HepG2 (cell line): Measurements from ENCODE around the gene AKR1C2. TPM values are rescaled to one million over a fixed set of nuclear protein-coding genes. Genes with fewer than 3 reads are reported as not detected.

ENCODE experiments used
- DNMT1 ChIP-seq: sonication (generic); formaldehyde crosslinking; IDR thresholded peaks from 2 replicates; pipeline ENCODE4 v1.5.1; 2020; ENCODE audit warnings: mild to moderate bottlenecking, missing genetic modification reagents
- HOMEZ ChIP-seq: IDR thresholded peaks from 2 replicates; pipeline ENCODE4 v1.6.1; 2016; ENCODE audit warnings: low read depth
- KLF6 ChIP-seq: IDR thresholded peaks from 2 replicates; pipeline ENCODE4 v1.8.0; 2016; ENCODE audit warnings: missing biosample characterization, missing genetic modification reagents
- MYC ChIP-seq: sonication (generic); formaldehyde crosslinking; IDR thresholded peaks from 2 replicates; pipeline ENCODE4 v1.9.0; 2021; ENCODE audit warnings: missing genetic modification reagents, borderline replicate concordance
- MYPOP ChIP-seq: sonication (generic); formaldehyde crosslinking; IDR thresholded peaks from 2 replicates; pipeline ENCODE4 v1.8.1; 2023; ENCODE audit warnings: mild to moderate bottlenecking, moderate library complexity, missing genetic modification reagents
- SIN3B ChIP-seq: fragments of 150-350 bp; IDR thresholded peaks from 2 replicates; pipeline ENCODE4 v1.6.1; 2014; ENCODE audit warnings: low read length
- SSRP1 ChIP-seq: IDR thresholded peaks from 2 replicates; pipeline ENCODE4 v1.6.1; 2016; ENCODE audit warnings: control low read depth
- TERF1 ChIP-seq: sonication (generic); formaldehyde crosslinking; IDR thresholded peaks from 2 replicates; pipeline ENCODE4 v1.8.0; 2022; ENCODE audit warnings: mild to moderate bottlenecking, missing genetic modification reagents, moderate library complexity
- THYN1 ChIP-seq: sonication (generic); formaldehyde crosslinking; IDR thresholded peaks from 2 replicates; pipeline ENCODE4 v1.8.1; 2023; ENCODE audit warnings: low read depth, mild to moderate bottlenecking, moderate library complexity, missing genetic modification reagents, borderline replicate concordance
- ZNF230 ChIP-seq: sonication (generic); formaldehyde crosslinking; IDR thresholded peaks from 2 replicates; pipeline ENCODE4 v1.4.0; 2020; ENCODE audit warnings: mild to moderate bottlenecking, missing genetic modification reagents
- ZNF234 ChIP-seq: sonication (generic); formaldehyde crosslinking; conservative IDR thresholded peaks from 2 replicates; pipeline ENCODE4 v1.5.1; 2020; ENCODE audit warnings: mild to moderate bottlenecking, missing genetic modification reagents
- ZNF326 ChIP-seq: sonication (generic); formaldehyde crosslinking; IDR thresholded peaks from 2 replicates; pipeline ENCODE4 v1.4.0; 2020; ENCODE audit warnings: missing genetic modification reagents, borderline replicate concordance
- ZNF329 ChIP-seq: sonication (generic); formaldehyde crosslinking; IDR thresholded peaks from 2 replicates; pipeline ENCODE4 v1.9.0; 2021; ENCODE audit warnings: low read depth, mild to moderate bottlenecking, missing genetic modification reagents
- ZNF430 ChIP-seq: sonication (generic); formaldehyde crosslinking; IDR thresholded peaks from 2 replicates; pipeline ENCODE4 v1.9.0; 2021; ENCODE audit warnings: mild to moderate bottlenecking, missing genetic modification reagents
- ZNF546 ChIP-seq: sonication (generic); formaldehyde crosslinking; conservative IDR thresholded peaks from 2 replicates; pipeline ENCODE4 v1.8.1; 2023; ENCODE audit warnings: mild to moderate bottlenecking, missing genetic modification reagents
- ZNF580 ChIP-seq: IDR thresholded peaks from 2 replicates; pipeline ENCODE4 v1.6.1; 2016; ENCODE audit warnings: low read depth, borderline replicate concordance
- ZNF7 ChIP-seq: IDR thresholded peaks from 2 replicates; pipeline ENCODE4 v1.6.1; 2016; ENCODE audit warnings: missing biosample characterization, missing genetic modification reagents
- ZSCAN5A ChIP-seq: sonication (generic); formaldehyde crosslinking; IDR thresholded peaks from 2 replicates; pipeline ENCODE4 v1.8.0; 2022; ENCODE audit warnings: mild to moderate bottlenecking, missing genetic modification reagents, borderline replicate concordance
- ZUFSP ChIP-seq: sonication (generic); formaldehyde crosslinking; IDR thresholded peaks from 2 replicates; pipeline ENCODE4 v1.9.0; 2021; ENCODE audit warnings: missing genetic modification reagents, mild to moderate bottlenecking, borderline replicate concordance
- polyA plus RNA-seq, 8 experiments: library from polyadenylated mRNA; depleted of rRNA in 3 of 8; stranded (reverse) in 7 of 8; unstranded in 1 of 8; fragments of >200 nt; fragmentation: Illumina TruSeq in 4 of 8; extraction: Trizol in 4 of 8; gene quantifications; 2 replicates each; pipeline versions ENCODE4 v1.2.1 to v1.2.3, GENCODE V29; 2011 to 2016; ENCODE audit warnings: low read depth in 4 of 8, missing spikeins in 1 of 8, mixed read lengths in 1 of 8; ENCODE audit not compliant: insufficient read depth in 1 of 8
- total RNA-seq, 5 experiments: library from RNA; depleted of rRNA; stranded (reverse); fragments of >200 nt; fragmentation: Illumina TruSeq; extraction: Trizol; gene quantifications; 2 replicates each; pipeline ENCODE4 v1.2.3, GENCODE V29; 2016; ENCODE audit warnings: low read depth in 1 of 5

AKR1C2 gene
- total and polyA plus RNA-seq, 2 of the 13 experiments (the other 11 are each of a cell fraction or from before 2014, with no cell fraction given), result 140 to 900 TPM

- no peak for TF ChIP-seq ZNF430 (CRISPR knock-in tag)
- TF ChIP-seq THYN1 (CRISPR knock-in tag), result 0 out of 2 replicates have a peak, but pooled peaks have one; percentile 61
- TF ChIP-seq ZNF230 (CRISPR knock-in tag), result 0 out of 2 replicates have a peak, but pooled peaks have one; percentile 28
- no peak; the same call in 1 of the 2 replicates for TF ChIP-seq ZSCAN5A
- no peak for TF ChIP-seq SIN3B
- TF ChIP-seq MYPOP, result peak; percentile 77; the same call in 1 of the 2 replicates
- peak; percentile 37; the same call in 1 of the 2 replicates for TF ChIP-seq MYC (CRISPR knock-in tag)
- TF ChIP-seq HOMEZ (CRISPR knock-in tag), result no peak
- no peak for TF ChIP-seq ZNF546
- TF ChIP-seq KLF6 (CRISPR knock-in tag), result no peak
- no peak; the same call in 1 of the 2 replicates for TF ChIP-seq ZNF329 (CRISPR knock-in tag)
- TF ChIP-seq TERF1 (CRISPR knock-in tag), result no peak
- no peak for TF ChIP-seq ZNF326 (CRISPR knock-in tag)
- no peak for TF ChIP-seq ZNF234 (CRISPR knock-in tag)
- peak; percentile 99; the same call in 1 of the 2 replicates for TF ChIP-seq SSRP1 (CRISPR knock-in tag)
- no peak for TF ChIP-seq ZNF7
- no peak for TF ChIP-seq ZNF580 (CRISPR knock-in tag)
- TF ChIP-seq ZUFSP, result no peak
- no peak for TF ChIP-seq DNMT1 (CRISPR knock-in tag)
Observed at GRCh38 chr10:4981722-4982471, 21.8 kb downstream of the AKR1C2 start (continued).
